OCI-LY7 (cell line): ENCODE data around the gene BCAR1.

ENCODE experiments used
- EZH2phosphoT487 ChIP-seq: fragments of 200-600 bp; sonication (generic); IDR thresholded peaks from 2 replicates; pipeline ENCODE4 v1.6.1; 2018; ENCODE audit warnings: low read depth, borderline replicate concordance, mild to moderate bottlenecking, mixed run types, antibody characterized with exemption, low read length, moderate library complexity, mixed read lengths
- TF ChIP-seq, protein P1 (sequence below): fragments of 200-600 bp; sonication (generic); conservative IDR thresholded peaks from 2 replicates; pipeline ENCODE4 v1.5.1; 2014; ENCODE audit warnings: mild to moderate bottlenecking, antibody characterized with exemption, low read length, moderate library complexity, mixed read lengths

DNA sequence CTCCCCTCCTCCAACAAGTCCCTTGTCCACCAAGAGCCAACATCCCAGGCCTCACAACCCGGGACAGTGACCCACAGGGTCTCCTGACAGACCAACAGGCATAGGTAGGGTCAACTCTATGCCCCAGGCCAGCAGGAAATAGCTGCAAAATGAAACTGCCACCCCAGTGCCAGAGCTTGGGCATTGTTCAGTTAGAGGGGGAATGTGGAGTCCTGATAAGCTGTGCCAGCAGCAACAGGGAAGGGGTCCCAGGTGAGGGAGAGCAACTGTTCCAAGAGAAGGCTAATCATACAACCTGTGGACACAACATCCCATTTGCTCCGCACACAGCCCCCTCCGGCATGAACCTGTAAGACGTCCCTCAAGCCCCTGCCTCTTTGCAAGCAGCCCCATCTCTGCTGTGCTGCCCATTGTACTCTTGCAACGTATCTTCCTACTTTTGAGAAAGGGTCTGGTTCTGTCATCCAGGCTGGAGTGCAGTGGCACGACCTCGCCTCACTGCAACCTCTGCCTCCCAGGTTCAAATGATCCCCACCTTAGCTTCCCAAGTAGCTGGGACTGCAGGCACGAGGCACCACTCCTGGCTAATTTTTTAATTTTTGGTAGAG is 61.7 kb downstream of the BCAR1 start:
- TF ChIP-seq, protein P1, sequence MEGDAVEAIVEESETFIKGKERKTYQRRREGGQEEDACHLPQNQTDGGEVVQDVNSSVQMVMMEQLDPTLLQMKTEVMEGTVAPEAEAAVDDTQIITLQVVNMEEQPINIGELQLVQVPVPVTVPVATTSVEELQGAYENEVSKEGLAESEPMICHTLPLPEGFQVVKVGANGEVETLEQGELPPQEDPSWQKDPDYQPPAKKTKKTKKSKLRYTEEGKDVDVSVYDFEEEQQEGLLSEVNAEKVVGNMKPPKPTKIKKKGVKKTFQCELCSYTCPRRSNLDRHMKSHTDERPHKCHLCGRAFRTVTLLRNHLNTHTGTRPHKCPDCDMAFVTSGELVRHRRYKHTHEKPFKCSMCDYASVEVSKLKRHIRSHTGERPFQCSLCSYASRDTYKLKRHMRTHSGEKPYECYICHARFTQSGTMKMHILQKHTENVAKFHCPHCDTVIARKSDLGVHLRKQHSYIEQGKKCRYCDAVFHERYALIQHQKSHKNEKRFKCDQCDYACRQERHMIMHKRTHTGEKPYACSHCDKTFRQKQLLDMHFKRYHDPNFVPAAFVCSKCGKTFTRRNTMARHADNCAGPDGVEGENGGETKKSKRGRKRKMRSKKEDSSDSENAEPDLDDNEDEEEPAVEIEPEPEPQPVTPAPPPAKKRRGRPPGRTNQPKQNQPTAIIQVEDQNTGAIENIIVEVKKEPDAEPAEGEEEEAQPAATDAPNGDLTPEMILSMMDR = no peak
- no peak for TF ChIP-seq EZH2phosphoT487
